IMR-90 (cell line): Measurements from ENCODE around the gene ZDHHC1.

Experiments
- BHLHE40 ChIP-seq: fragments of 150-350 bp; IDR thresholded peaks from 2 replicates; pipeline ENCODE4 v1.6.1; 2016; ENCODE audit warnings: mild to moderate bottlenecking, low read depth, low read length
- CTCF ChIP-seq: conservative IDR thresholded peaks from 2 replicates; pipeline ENCODE4 v1.5.1; 2012; ENCODE audit warnings: mild to moderate bottlenecking, low read depth, low read length, improper control_type of control experiment
- MAFK ChIP-seq: IDR thresholded peaks from 2 replicates; pipeline ENCODE4 v1.6.1; 2012; ENCODE audit warnings: low read depth, low read length, improper control_type of control experiment
- POLR2A ChIP-seq: IDR thresholded peaks from 2 replicates; pipeline ENCODE4 v1.6.1; 2012; ENCODE audit warnings: mild to moderate bottlenecking, low read depth, low read length
- RAD21 ChIP-seq: IDR thresholded peaks from 2 replicates; pipeline ENCODE4 v1.6.1; 2012; ENCODE audit warnings: low read length, improper control_type of control experiment
- RFX5 ChIP-seq: IDR thresholded peaks from 2 replicates; pipeline ENCODE4 v1.8.0; 2012; ENCODE audit warnings: low read depth, mild to moderate bottlenecking, low read length, moderate library complexity

- no peak for TF ChIP-seq CTCF
- TF ChIP-seq MAFK: no peak
- no peak for TF ChIP-seq POLR2A
- no peak for TF ChIP-seq RFX5
- TF ChIP-seq RAD21: no peak
- no peak for TF ChIP-seq BHLHE40
These were observed 9.3 kb upstream of the ZDHHC1 start for GRCh38 chr16:67425580-67425979.
